K562 (cell line): ENCODE data around the gene TNN. TPM values are rescaled to one million over a fixed set of nuclear protein-coding genes. Genes with fewer than 3 reads are reported as not detected.

ENCODE experiments used
- ATAC-seq: fragments of 200-7000 bp; cut with Tn5 transposase; 3 replicates; pipeline ENCODE4 v1.9.1; 2020; ENCODE audit warnings: moderate library complexity
- BruUV-seq: library from RNA; stranded (reverse); fragments of 400-500 nt; replicated peaks from 2 replicates; lab custom pipeline; 2021; lab: Mats Ljungman, UMichigan
- CTCF ChIA-PET: fragments of 300-600 bp; formaldehyde crosslinking; extraction: SDS; loops from one replicate; lab custom pipeline; 2021; ENCODE audit warnings: low intra/inter-chr PET ratio; lab: Yijun Ruan, JAX
- POLR2A ChIA-PET: fragments of 300-600, 350-650 bp; sonication (Branson Sonifier 250); formaldehyde crosslinking; extraction: SDS; loops from one replicate; lab custom pipeline; 2021; ENCODE audit warnings: antibody characterized with exemption, inconsistent platforms; lab: Yijun Ruan, JAX
- DNase-seq, 4 experiments: peaks; one replicate each; pipeline versions ENCODE4 v3.0.0 to v3.0.0-alpha.2; 2011 to 2018; ENCODE audit warnings: low spot score in 3 of 4, mixed read lengths in 3 of 4; ENCODE audit errors: extremely low read depth in 1 of 4
- FAIRE-seq: peaks from 2 replicates; lab custom pipeline; 2011; peaks lifted over from hg19 to GRCh38; lab: Jason Lieb, UNC
- H2AFZ ChIP-seq: 2 replicates; pipeline ENCODE4 v1.6.0; 2011; ENCODE audit warnings: low read depth, low read length, control low read depth, inconsistent platforms
- H3K27ac ChIP-seq: fragments of 200-600 bp; 3 replicates; pipeline ENCODE4 v1.8.0; 2011; ENCODE audit warnings: low read depth, mild to moderate bottlenecking, control low read depth, inconsistent platforms, low read length, moderate library complexity, mixed read lengths; ENCODE audit errors: extremely low read depth
- H3K27me3 ChIP-seq, 2 experiments: fragments of 300-600 bp in 1 of 2; 2 replicates in 1 of 2; 3 replicates in 1 of 2; pipeline versions ENCODE4 v1.6.0 to v1.8.0; 2011; ENCODE audit warnings: inconsistent platforms in 2 of 2, low read length in 2 of 2, mild to moderate bottlenecking in 1 of 2, mixed read lengths in 1 of 2, moderate library complexity in 1 of 2; ENCODE audit not compliant: control insufficient read depth in 2 of 2, insufficient read depth in 2 of 2
- H3K36me3 ChIP-seq: fragments of 300-600 bp; 3 replicates; pipeline ENCODE4 v1.8.0; 2011; ENCODE audit warnings: mild to moderate bottlenecking, low read length, inconsistent platforms; ENCODE audit not compliant: control insufficient read depth, insufficient read depth
- H3K4me1 ChIP-seq, 2 experiments: fragments of 200-600 bp in 1 of 2; replicated peaks in 1 of 2; 2 replicates in 1 of 2; 3 replicates in 1 of 2; pipeline versions ENCODE4 v1.5.1 to v1.8.0; 2011; ENCODE audit warnings: inconsistent platforms in 2 of 2, low read length in 2 of 2, mild to moderate bottlenecking in 1 of 2, mixed read lengths in 1 of 2, moderate library complexity in 1 of 2; ENCODE audit not compliant: control insufficient read depth in 2 of 2, insufficient read depth in 2 of 2
- H3K4me2 ChIP-seq: 2 replicates; pipeline ENCODE4 v1.6.1; 2011; ENCODE audit warnings: low read length, control low read depth, inconsistent platforms, mixed read lengths; ENCODE audit not compliant: insufficient read depth
- H3K4me3 ChIP-seq: fragments of 200-600 bp; sonication (generic), shearing (Covaris generic); 2 replicates; pipeline ENCODE4 v1.5.1; 2016; ENCODE audit warnings: control low read depth, inconsistent platforms
- H3K79me2 ChIP-seq: fragments of 200-600 bp; 3 replicates; pipeline ENCODE4 v1.8.0; 2011; ENCODE audit warnings: low read length, inconsistent platforms; ENCODE audit not compliant: control insufficient read depth, insufficient read depth
- H3K9ac ChIP-seq, 2 experiments: 2 replicates each; pipeline versions ENCODE4 v1.6.0 to v1.6.1; 2011; ENCODE audit warnings: low read depth in 2 of 2, low read length in 2 of 2, control low read depth in 1 of 2, inconsistent platforms in 1 of 2, mild to moderate bottlenecking in 1 of 2, mixed read lengths in 1 of 2; ENCODE audit not compliant: insufficient read depth in 1 of 2
- H3K9me1 ChIP-seq: one replicate; pipeline ENCODE4 v1.6.0; 2011; ENCODE audit warnings: inconsistent platforms, mild to moderate bottlenecking, low read length, moderate library complexity; ENCODE audit not compliant: control insufficient read depth, insufficient read depth
- H3K9me3 ChIP-seq: replicated peaks from 2 replicates; pipeline ENCODE4 v1.5.1; 2011; ENCODE audit warnings: low read depth, low read length, inconsistent platforms; ENCODE audit not compliant: control insufficient read depth, insufficient read depth
- H4K20me1 ChIP-seq: replicated peaks from 2 replicates; pipeline ENCODE4 v1.6.1; 2011; ENCODE audit warnings: low read length, inconsistent platforms, mixed read lengths; ENCODE audit not compliant: control insufficient read depth, insufficient read depth
- FOXM1 ChIP-seq, 2 experiments: fragments of 450-650 bp in 1 of 2; sonication (generic) in 1 of 2; formaldehyde crosslinking in 1 of 2; IDR thresholded peaks; 2 replicates each; pipeline versions ENCODE4 v1.6.1 to v1.9.0; 2017 to 2022; ENCODE audit warnings: low read depth in 2 of 2, mild to moderate bottlenecking in 2 of 2, missing genetic modification reagents in 1 of 2, moderate library complexity in 1 of 2
- POLR2AphosphoS5 ChIP-seq: IDR thresholded peaks from 2 replicates; pipeline ENCODE4 v1.6.1; 2011; ENCODE audit warnings: mild to moderate bottlenecking, low read depth, low read length, moderate library complexity; ENCODE audit not compliant: control insufficient read depth, insufficient read depth
- SFPQ ChIP-seq: fragments of 200-400 bp; formaldehyde crosslinking; IDR thresholded peaks from 2 replicates; pipeline ENCODE4 v1.6.1; 2017; ENCODE audit warnings: mild to moderate bottlenecking, low read depth, low read length, moderate library complexity
- U2AF1 ChIP-seq: fragments of 200-400 bp; formaldehyde crosslinking; optimal IDR thresholded peaks from 2 replicates; pipeline ENCODE3; 2017; ENCODE audit warnings: mild to moderate bottlenecking, low read depth, low read length, moderate library complexity
- WGBS: fragments of 100-300 bp; shearing (Covaris generic); methylation state at CpG from one replicate; pipeline ENCODE4 v1.1.6; 2016; ENCODE audit warnings: low coverage, mixed read lengths; ENCODE audit not compliant: insufficient coverage; ENCODE audit errors: missing lambda C conversion rate; 5-methylcytosine and 5-hydroxymethylcytosine counted together
- in situ Hi-C: fragments of 300-500 bp; cut with MboI; formaldehyde crosslinking; loops from 4 replicates; pipeline ENCODE4 v1.15.0; 2018; ENCODE audit warnings: inconsistent platforms, mixed read lengths
- intact Hi-C: fragments of 100-400 bp; cut with micrococcal nuclease; formaldehyde crosslinking; loops from 2 replicates; pipeline ENCODE4 v1.14.2; 2022
- polyA plus RNA-seq, 8 experiments: library from polyadenylated mRNA; depleted of rRNA in 4 of 8; stranded (reverse) in 5 of 8; unstranded in 3 of 8; fragments of >200 nt; fragmentation: Nextera tagmentation in 2 of 8; fragmentation: Illumina TruSeq in 1 of 8; extraction: Ambion mirVana in 2 of 8; extraction: Trizol in 1 of 8; gene quantifications; 2 replicates each; pipeline versions ENCODE4 v1.2.1 to v1.2.3, GENCODE V29; 2011 to 2014; ENCODE audit warnings: inconsistent platforms in 1 of 8, missing spikeins in 1 of 8
- total RNA-seq, 7 experiments: library from RNA; depleted of rRNA in 6 of 7; stranded (reverse); fragments of >200 nt in 6 of 7; fragmentation: Illumina TruSeq in 2 of 7; extraction: Trizol in 2 of 7; gene quantifications; 2 replicates each; pipeline versions ENCODE4 v1.2.1 to v1.2.3, GENCODE V29; 2011 to 2021; ENCODE audit warnings: low replicate concordance in 1 of 7
- TF ChIP-seq, protein P1 (sequence below): sonication (generic); formaldehyde crosslinking; IDR thresholded peaks from 2 replicates; pipeline ENCODE4 v1.8.0; 2022; ENCODE audit warnings: missing genetic modification reagents, mild to moderate bottlenecking, borderline replicate concordance

Gene TNN
- total and polyA plus RNA-seq, 9 of the 15 experiments (the other 6 are each of a cell fraction or from before 2014, with no cell fraction given), result 0.01 to 0.09 (median 0.07) TPM; not detected in 4

DNA sequence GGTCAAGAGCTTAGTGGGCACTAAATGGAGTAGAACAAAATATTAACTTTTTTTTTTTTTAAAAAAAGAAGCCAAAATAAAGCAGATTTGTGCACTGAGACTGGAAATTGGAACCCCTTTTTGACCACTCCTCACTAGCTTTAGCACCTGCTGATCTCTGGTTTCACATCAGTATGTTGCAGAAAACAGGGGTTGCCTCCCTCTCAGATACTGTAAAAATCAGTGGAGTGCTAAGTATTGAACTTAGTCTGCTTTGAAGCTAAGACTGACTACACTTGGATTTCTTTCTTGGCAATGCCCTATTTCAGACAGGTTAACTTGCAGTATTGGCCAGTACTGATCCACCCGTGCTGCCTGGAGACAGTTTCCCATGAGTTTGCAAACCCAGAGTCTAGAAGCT, 127.6 kb downstream of the TNN start:
- ChIA-PET CTCF (no interaction called here), POLR2A (interaction anchor here (0.6 to 1.3 kb wide), 2 partner anchors 12 to 613 kb away, joined by 3 to 5 read pairs; no protein-coding TSS in a partner anchor)
- BruUV-seq, result no TSS peak
- H2AFZ ChIP-seq, result no peak overlapping the region
- peaks cover 8% of the 10 kb centered on the region; the same call in 1 of the 3 replicates for H3K79me2 ChIP-seq
- H3K9ac ChIP-seq, result no peak overlapping the region
- no peaks in the 10 kb centered on the region for H4K20me1 ChIP-seq
- WGBS, result 0% methylated on average over 1 of the region's 1 CpG
- intact Hi-C loops, result no loop called here
- no peaks in the 10 kb centered on the region for H3K9me3 ChIP-seq
- H3K4me2 ChIP-seq, result no peak overlapping the region
- H3K4me3 ChIP-seq, result no peak overlapping the region
- no peak overlapping the region for H3K27ac ChIP-seq
- peaks cover 6 to 14% of the 10 kb centered on the region in 2 experiments for H3K4me1 ChIP-seq
- DNase-seq (no peak), ATAC-seq (no peak), FAIRE-seq (no peak)
- TF ChIP-seq POLR2AphosphoS5 (no peak), SFPQ (no peak), FOXM1 (IDR thresholded peaks at IDR 0.05; ENCODE audit: low read depth) (no peak), FOXM1 (CRISPR knock-in tag; IDR thresholded peaks at IDR 0.05; ENCODE audit: low read depth) (no peak), U2AF1 (no peak)
- TF ChIP-seq, protein P1, sequence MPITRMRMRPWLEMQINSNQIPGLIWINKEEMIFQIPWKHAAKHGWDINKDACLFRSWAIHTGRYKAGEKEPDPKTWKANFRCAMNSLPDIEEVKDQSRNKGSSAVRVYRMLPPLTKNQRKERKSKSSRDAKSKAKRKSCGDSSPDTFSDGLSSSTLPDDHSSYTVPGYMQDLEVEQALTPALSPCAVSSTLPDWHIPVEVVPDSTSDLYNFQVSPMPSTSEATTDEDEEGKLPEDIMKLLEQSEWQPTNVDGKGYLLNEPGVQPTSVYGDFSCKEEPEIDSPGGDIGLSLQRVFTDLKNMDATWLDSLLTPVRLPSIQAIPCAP, result no peak
- H3K9me1 ChIP-seq, result no peaks in the 10 kb centered on the region
- H3K36me3 ChIP-seq, result no peaks in the 10 kb centered on the region
- H3K27me3 ChIP-seq, result peaks cover 13% of the 10 kb centered on the region in 2 experiments
- in situ Hi-C loops, result no loop called here
